Large intestine (tissue), 3 donors: ENCODE data around the gene RO60. TPM values are rescaled to one million over a fixed set of nuclear protein-coding genes. Genes with fewer than 3 reads are reported as not detected.
A peak's percentile ranks its signal among the peaks of the same experiment; 100 is the strongest.

ENCODE experiments used
- DNase-seq, 2 donors: peaks; one replicate each; pipeline versions ENCODE4 v3.0.0 to v3.0.0-alpha.2; 2013
- H3K27ac ChIP-seq: one replicate; pipeline ENCODE4 v1.5.1; 2013; ENCODE audit warnings: low read length
- H3K27me3 ChIP-seq: 2 replicates; pipeline ENCODE4 v1.6.1; 2013; ENCODE audit warnings: low read length; ENCODE audit not compliant: control insufficient read depth, insufficient read depth
- H3K36me3 ChIP-seq: 2 replicates; pipeline ENCODE4 v1.6.1; 2013; ENCODE audit warnings: low read length; ENCODE audit not compliant: control insufficient read depth, insufficient read depth
- H3K4me1 ChIP-seq: one replicate; pipeline ENCODE4 v1.6.1; 2013; ENCODE audit warnings: low read length; ENCODE audit not compliant: control insufficient read depth, insufficient read depth
- H3K4me3 ChIP-seq: one replicate; pipeline ENCODE4 v1.5.1; 2013; ENCODE audit warnings: low read length
- H3K9me3 ChIP-seq: one replicate; pipeline ENCODE4 v1.6.1; 2013; ENCODE audit warnings: mild to moderate bottlenecking, low read depth, low read length, moderate library complexity; ENCODE audit not compliant: control insufficient read depth
- WGBS: methylation state at CpG from one replicate; pipeline ENCODE4 v1.1.5; 2013; ENCODE audit warnings: low lambda C conversion rate; ENCODE audit not compliant: insufficient coverage; 5-methylcytosine and 5-hydroxymethylcytosine counted together
- polyA plus RNA-seq: library from polyadenylated mRNA; unstranded; fragments of 120-200 nt; gene quantifications from one replicate; pipeline ENCODE4 v1.2.1, GENCODE V29; 2013

The RO60 gene
- polyA plus RNA-seq, 1 donor: 27.9 TPM

DNA sequence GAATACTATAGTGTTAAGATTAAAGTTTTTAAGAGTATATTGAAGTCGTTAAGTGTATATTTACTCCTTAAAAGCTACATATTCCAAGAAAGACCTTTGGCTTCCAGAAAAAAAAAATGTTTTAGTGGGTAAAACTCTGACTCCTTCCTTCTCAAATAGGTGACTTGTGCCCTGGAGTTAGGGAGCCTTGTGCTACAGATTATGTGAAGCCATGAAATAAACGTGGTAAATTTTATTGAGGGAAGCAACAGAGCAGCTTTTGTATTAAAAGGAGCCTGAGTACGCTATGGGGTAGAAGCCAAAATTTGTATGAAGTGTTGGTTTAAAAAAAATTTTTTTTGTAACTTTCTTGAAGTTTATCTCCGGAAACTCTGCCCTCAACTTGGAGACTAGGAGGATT is 994 bp downstream of the RO60 start:
- peak in 1 of 2 donors; percentile 29 for DNase-seq
- Histone ChIP-seq H3K9me3 (no peaks in the 10 kb centered on the region), H3K36me3 (peaks cover 2% of the 10 kb centered on the region), H3K4me3 (peak overlapping the region; percentile 91), H3K27me3 (no peaks in the 10 kb centered on the region), H3K27ac (peak overlapping the region; percentile 98), H3K4me1 (peaks cover 6% of the 10 kb centered on the region)
- WGBS: 7% methylated on average over 4 of the region's 4 CpGs

DNA sequence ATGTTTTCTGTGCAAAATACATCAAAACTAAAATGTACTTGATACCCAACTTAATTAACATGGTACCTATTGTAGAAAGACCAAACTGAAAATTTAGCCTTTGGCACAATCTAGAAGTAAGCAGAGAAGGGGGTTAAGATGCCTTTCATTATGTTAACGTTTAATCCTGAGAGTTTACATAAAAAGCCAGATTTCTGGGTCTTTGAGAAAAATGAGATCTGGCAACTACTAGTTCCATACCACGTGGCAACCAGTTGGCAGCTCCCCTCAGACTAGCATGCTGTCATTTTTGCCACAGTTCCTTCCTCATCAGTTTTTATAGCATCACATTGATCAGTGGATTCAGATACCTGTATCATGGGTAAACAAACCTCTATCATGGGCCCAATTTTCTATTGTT is 1.5 kb downstream of the RO60 start:
- Histone ChIP-seq H3K36me3 (peaks cover 2% of the 10 kb centered on the region), H3K4me3 (peak overlapping the region; percentile 4), H3K27me3 (no peaks in the 10 kb centered on the region), H3K27ac (peak overlapping the region; percentile 98), H3K9me3 (no peaks in the 10 kb centered on the region), H3K4me1 (peaks cover 6% of the 10 kb centered on the region)
- 20% methylated on average over 1 of the region's 2 CpGs for WGBS
- peak in 1 of 2 donors; percentile 17 for DNase-seq

DNA sequence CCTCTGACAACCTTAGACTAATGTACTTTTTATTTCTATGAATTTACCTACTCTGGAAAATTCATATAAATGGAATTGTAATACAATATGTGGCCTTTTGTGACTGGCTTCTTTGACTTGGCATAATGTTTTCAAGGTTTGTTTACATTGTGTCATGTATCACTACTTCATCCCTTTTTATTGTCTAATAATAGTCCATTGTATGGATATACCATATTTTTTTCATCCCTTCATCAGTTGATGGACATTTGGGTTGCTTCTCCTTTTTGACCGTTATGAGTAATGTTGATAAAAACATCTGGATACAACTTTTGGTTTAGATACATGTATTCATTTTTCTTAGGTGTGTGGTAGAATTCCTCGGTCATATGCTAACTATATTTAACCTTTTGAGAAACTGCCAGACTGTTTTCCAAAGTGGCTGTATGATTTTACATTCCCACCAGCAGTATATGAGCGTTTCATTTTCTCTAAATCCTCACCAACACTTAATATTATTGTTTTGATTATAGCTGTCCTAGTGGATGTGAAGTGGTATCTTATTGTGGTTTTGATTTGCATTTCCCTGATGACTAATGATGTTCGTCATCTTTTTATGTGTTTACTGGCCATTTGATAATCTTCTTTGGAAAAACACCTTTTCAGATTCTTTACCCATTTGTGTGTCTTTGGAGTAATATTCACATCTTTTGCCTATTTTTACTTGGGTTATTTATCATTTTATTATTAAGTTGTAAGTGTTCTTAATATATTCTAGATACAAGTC is 3.5 kb downstream of the RO60 start:
- no peak overlapping the region for H3K4me3 ChIP-seq
- no peak overlapping the region for H3K27ac ChIP-seq
- H3K36me3 ChIP-seq: peaks cover 3% of the 10 kb centered on the region
- H3K27me3 ChIP-seq: no peaks in the 10 kb centered on the region
- DNase-seq: no peak
- no peaks in the 10 kb centered on the region for H3K9me3 ChIP-seq
- H3K4me1 ChIP-seq: peaks cover 4% of the 10 kb centered on the region
- WGBS: 100% methylated on average over 2 of the region's 4 CpGs

DNA sequence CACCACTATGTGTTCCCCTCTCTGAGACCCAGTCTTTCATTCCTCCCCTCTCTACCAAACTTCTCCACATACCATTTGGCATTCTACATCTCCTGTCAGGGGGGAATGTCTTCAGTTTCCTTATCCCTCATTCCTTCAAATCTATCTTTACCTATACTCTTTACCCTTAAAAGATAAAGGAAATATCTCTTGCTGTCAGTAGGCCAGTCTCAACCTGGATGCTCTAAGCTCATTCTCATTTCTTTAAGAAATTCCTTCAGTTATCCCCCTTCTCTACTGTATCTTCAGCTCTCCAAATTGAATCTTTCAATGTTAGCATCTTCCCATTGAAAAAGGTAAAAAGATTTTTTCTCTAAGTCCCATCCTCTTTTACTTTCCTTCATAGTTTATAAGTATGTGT is 6.5 kb downstream of the RO60 start:
- Histone ChIP-seq H3K9me3 (no peaks in the 10 kb centered on the region), H3K27me3 (no peaks in the 10 kb centered on the region), H3K4me1 (peaks cover 2% of the 10 kb centered on the region), H3K36me3 (peaks cover 17% of the 10 kb centered on the region), H3K27ac (no peak overlapping the region), H3K4me3 (no peak overlapping the region)
- no peak for DNase-seq

DNA sequence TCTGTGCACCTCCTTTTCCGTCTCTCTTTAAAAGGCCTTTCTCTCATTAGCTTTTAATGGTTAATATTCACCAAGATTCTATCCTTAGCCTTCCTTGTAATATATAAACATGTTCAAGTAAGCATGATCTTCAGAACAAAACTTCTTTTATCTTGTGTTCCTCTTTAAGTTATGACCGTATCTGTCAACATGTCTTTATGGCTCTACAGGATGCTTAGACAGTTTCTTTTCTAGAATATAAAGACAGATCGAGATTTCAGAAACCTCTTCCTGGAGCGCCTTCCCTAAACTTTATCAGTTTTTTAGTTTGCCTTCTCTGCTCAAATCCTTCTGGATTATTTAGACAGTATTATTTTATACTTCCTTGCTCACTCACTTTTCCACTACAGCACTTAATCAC is 7.2 kb downstream of the RO60 start:
- Histone ChIP-seq H3K4me3 (no peak overlapping the region), H3K27me3 (no peaks in the 10 kb centered on the region), H3K27ac (no peak overlapping the region), H3K9me3 (no peaks in the 10 kb centered on the region), H3K4me1 (no peaks in the 10 kb centered on the region), H3K36me3 (peaks cover 18% of the 10 kb centered on the region)
- 93% methylated on average over 3 of the region's 4 CpGs for WGBS
- no peak for DNase-seq

DNA sequence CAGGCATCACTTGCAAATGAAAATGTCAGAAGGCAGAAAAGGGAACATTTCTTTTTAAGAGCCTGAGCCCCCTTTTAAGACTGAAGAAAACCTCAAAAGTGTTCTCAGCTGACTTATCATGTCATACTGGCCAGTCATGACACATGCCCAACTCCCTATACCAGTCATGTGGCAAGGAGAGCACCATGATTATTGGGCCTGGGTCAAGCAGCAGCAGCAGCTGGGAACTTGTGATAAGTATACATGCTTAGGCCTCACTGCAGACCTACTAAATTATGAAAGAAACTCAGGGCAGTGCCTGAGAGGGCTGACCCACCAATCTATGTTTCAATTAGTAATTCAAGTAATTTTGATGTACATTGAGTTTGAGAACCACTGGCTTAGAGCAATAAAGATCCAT is 8.6 kb downstream of the RO60 start:
- Histone ChIP-seq H3K4me3 (no peak overlapping the region), H3K36me3 (peaks cover 18% of the 10 kb centered on the region), H3K9me3 (no peaks in the 10 kb centered on the region), H3K27me3 (no peaks in the 10 kb centered on the region), H3K27ac (no peak overlapping the region), H3K4me1 (no peaks in the 10 kb centered on the region)
- no peak for DNase-seq

DNA sequence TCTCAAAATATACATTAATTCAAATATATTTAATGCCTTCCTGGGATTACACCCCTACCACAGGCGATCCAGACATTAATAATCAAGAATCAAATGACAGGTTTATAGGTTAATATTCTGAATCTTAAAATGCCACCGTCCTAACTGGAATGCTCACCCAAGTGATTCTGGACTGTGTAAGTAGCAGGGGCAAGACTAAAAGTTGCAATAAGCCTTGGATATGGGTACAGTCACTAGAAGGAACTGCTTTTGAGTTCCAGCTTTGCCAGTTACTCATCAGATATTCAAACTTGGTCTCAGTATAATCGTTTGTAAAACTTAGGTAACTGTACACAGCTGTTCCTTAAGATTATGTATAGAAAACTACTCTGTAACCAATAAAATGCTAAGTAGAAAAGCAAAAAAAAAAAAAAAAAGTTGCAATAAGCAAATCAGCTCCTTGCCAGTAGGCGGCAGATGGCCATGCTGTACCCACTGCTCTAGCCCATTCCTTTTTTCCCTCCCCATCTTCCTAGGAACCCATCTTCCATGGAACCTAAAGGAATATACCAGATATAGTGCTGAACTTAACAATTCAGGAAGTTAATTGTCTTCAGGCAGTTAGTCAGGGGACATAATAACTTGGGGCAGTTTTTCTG is 10.5 kb downstream of the RO60 start:
- WGBS: 58% methylated on average over 2 of the region's 4 CpGs
- no peak for DNase-seq
- no peaks in the 10 kb centered on the region for H3K4me1 ChIP-seq
- no peak overlapping the region for H3K4me3 ChIP-seq
- H3K27me3 ChIP-seq: no peaks in the 10 kb centered on the region
- H3K36me3 ChIP-seq: peaks cover 18% of the 10 kb centered on the region
- no peak overlapping the region for H3K27ac ChIP-seq
- H3K9me3 ChIP-seq: no peaks in the 10 kb centered on the region

DNA sequence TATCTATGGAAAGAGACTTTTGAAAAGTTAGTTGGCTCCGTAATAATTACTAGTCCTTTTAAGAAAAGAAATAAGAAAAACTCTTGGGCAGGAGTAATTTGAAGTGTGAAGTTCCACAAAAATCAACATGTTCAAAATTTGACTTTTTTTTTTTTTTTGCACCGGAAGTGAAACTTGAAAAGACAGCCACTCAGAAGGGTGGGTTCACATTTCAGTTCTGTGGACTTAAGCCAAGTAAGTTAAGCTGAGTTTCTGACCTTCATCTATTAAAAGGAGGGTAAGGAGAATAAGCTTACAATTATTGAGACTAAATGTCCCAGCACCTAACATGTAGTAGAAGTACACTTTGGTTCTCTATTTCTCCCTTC is 11.0 kb downstream of the RO60 start:
- Histone ChIP-seq H3K9me3 (no peaks in the 10 kb centered on the region), H3K4me1 (no peaks in the 10 kb centered on the region), H3K27ac (no peak overlapping the region), H3K4me3 (no peak overlapping the region), H3K27me3 (no peaks in the 10 kb centered on the region), H3K36me3 (peaks cover 18% of the 10 kb centered on the region)
- no peak for DNase-seq
- WGBS: 100% methylated on average over 1 of the region's 2 CpGs

DNA sequence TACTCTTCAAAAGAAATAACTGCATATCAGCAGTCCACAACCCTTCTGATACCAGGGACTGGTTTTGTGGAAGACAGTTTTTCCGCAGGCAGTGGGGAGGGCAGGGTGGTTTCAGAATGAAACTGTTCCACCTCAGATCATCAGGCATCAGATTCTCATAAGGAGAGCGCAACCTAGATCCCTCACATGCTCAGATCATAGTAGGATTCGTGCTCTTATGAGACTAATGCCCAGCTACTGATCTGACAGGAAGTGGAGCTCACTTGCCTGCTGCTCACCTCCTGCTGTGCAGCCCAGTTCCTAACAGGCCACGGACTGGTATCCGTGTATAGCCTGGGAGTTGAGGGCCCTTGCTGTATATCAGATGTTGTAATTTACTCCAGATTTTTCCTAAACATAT is 11.5 kb downstream of the RO60 start:
- no CpG with 5 or more reads among the region's 5 CpGs for WGBS
- no peaks in the 10 kb centered on the region for H3K4me1 ChIP-seq
- H3K27ac ChIP-seq: no peak overlapping the region
- no peaks in the 10 kb centered on the region for H3K9me3 ChIP-seq
- DNase-seq: no peak
- peaks cover 18% of the 10 kb centered on the region for H3K36me3 ChIP-seq
- no peak overlapping the region for H3K4me3 ChIP-seq
- no peaks in the 10 kb centered on the region for H3K27me3 ChIP-seq

DNA sequence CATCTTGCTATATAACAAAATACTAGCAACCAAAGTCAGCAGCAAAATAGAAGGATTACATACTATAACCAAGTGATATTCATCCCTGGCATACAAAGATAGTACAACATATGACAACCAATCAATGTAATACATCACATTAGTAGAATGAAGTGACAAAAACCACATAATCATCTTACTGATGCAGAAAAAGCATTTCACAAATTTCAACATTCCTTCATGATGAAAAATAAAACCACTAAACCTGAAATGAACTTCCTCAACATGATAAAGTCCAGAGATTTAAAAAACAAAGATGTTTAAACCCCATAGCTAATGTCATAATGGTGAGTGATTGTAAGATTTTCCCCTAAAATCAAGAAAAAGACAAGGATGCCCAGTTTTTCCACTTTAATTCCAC is 18.6 kb downstream of the RO60 start:
- peaks cover 43% of the 10 kb centered on the region for H3K36me3 ChIP-seq
- peaks cover 5% of the 10 kb centered on the region for H3K9me3 ChIP-seq
- no peaks in the 10 kb centered on the region for H3K4me1 ChIP-seq
- H3K27me3 ChIP-seq: no peaks in the 10 kb centered on the region
- no peak for DNase-seq
- H3K27ac ChIP-seq: no peak overlapping the region
- H3K4me3 ChIP-seq: no peak overlapping the region

DNA sequence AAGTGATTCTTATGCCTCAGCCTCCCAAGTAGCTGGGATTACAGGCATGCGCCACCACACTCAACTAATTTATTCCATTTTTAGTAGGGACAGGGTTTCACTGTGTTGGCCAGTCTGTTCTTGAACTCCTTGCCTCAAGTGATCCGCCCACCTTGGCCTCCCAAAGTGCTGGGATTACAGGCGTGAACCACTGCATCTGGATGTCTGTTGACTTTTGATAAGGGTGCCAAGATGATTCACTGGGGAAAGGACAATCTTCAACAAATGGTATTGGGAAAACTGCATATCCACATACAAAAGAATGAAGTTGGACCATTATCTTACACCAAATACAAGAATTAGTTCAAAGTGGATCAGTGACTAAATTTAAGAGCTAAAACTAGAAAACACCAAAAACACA is 19.8 kb downstream of the RO60 start:
- WGBS: no CpG with 5 or more reads among the region's 3 CpGs
- Histone ChIP-seq H3K27me3 (no peaks in the 10 kb centered on the region), H3K36me3 (peaks cover 48% of the 10 kb centered on the region), H3K4me3 (no peak overlapping the region), H3K27ac (no peak overlapping the region), H3K4me1 (no peaks in the 10 kb centered on the region), H3K9me3 (peaks cover 5% of the 10 kb centered on the region)
- no peak for DNase-seq
